Heart left ventricle (tissue), 16 donors: ENCODE measurements around the gene WDR18. TPM values are rescaled to one million over a fixed set of nuclear protein-coding genes. Genes with fewer than 3 reads are reported as not detected.

Source experiments
- ATAC-seq, 4 donors: fragments of 200-7000 bp; cut with Tn5 transposase; one replicate each; pipeline ENCODE4 v1.9.1; 2020 to 2022; ENCODE audit warnings: moderate library complexity in 4 of 4, mild to moderate bottlenecking in 3 of 4, moderate number of reproducible peaks in 1 of 4
- DNase-seq, 5 donors: peaks; one replicate each; pipeline ENCODE4 v3.0.0-alpha.2; 2020
- H3K27ac ChIP-seq, 12 donors: fragments of 200-600 bp; sonication (generic) in 4 of 12; one replicate each; pipeline versions ENCODE4 v1.5.0 to v1.8.0; 2016 to 2022; ENCODE audit warnings: mild to moderate bottlenecking in 2 of 12
- H3K27me3 ChIP-seq, 9 donors: fragments of 200-600 bp; sonication (generic) in 2 of 9; one replicate each; pipeline versions ENCODE4 v1.5.1 to v1.8.0; 2016 to 2022; ENCODE audit warnings: mild to moderate bottlenecking in 3 of 9
- H3K36me3 ChIP-seq, 9 donors: fragments of 200-600 bp; sonication (generic) in 2 of 9; one replicate each; pipeline versions ENCODE4 v1.5.0 to v1.8.0; 2018 to 2022; ENCODE audit warnings: mild to moderate bottlenecking in 2 of 9
- H3K4me1 ChIP-seq, 12 donors: fragments of 200-600 bp; sonication (generic) in 4 of 12; one replicate each; pipeline versions ENCODE4 v1.5.0 to v1.8.0; 2016 to 2022; ENCODE audit warnings: mild to moderate bottlenecking in 3 of 12
- H3K4me3 ChIP-seq, 12 donors: fragments of 200-600 bp; sonication (generic) in 4 of 12; one replicate each; pipeline versions ENCODE4 v1.5.0 to v1.8.0; 2017 to 2022; ENCODE audit warnings: mild to moderate bottlenecking in 9 of 12, moderate library complexity in 4 of 12
- H3K9me3 ChIP-seq, 12 donors: fragments of 200-600 bp; sonication (generic) in 4 of 12; one replicate each; pipeline versions ENCODE4 v1.5.0 to v1.8.0; 2016 to 2022; ENCODE audit warnings: mild to moderate bottlenecking in 1 of 12
- POLR2A ChIP-seq, 2 donors: fragments of 450-650 bp; IDR thresholded peaks; one replicate each; pipeline ENCODE4 v1.6.1; 2017; ENCODE audit warnings: antibody characterized with exemption in 2 of 2, mild to moderate bottlenecking in 2 of 2, moderate library complexity in 2 of 2
- WGBS, 4 donors: extraction: QIAGEN DNeasy Blood & Tissue Kit in 2 of 4; methylation state at CpG; one replicate each; pipeline versions ENCODE4 v1.1.5 to v1.1.7; 2013 to 2018; 5-methylcytosine and 5-hydroxymethylcytosine counted together
- intact Hi-C, 10 donors: fragments of 100-400 bp; cut with DNase I; formaldehyde crosslinking; loops; one replicate each; pipeline versions ENCODE4 v1.11.1 to v1.14.2; 2022
- polyA plus RNA-seq, 2 donors: library from polyadenylated mRNA; stranded (reverse); fragments of 200-250 nt; gene quantifications; one replicate each; pipeline ENCODE4 v1.2.3, GENCODE V29; 2013
- total RNA-seq, 9 donors: library from RNA; depleted of rRNA in 2 of 9; stranded (reverse); fragments of >200 nt in 2 of 9; fragmentation: NEBNext Ultra II Directional in 3 of 9; extraction: Animal tissue kit (Norgen Biotek cat#: 25700) in 3 of 9; gene quantifications; one replicate each; pipeline versions ENCODE4 v1.1.0 to v1.2.4, GENCODE V29; 2016 to 2023
- TF ChIP-seq, protein P1 (sequence below), 12 donors: fragments of 200-600 bp; sonication (generic) in 4 of 12; IDR thresholded peaks; one replicate each; pipeline versions ENCODE4 v1.5.0 to v1.8.0; 2018 to 2022; ENCODE audit warnings: antibody characterized with exemption in 12 of 12, mild to moderate bottlenecking in 5 of 12
- donor health status: ischemic (EF 13 %, LVEDD 7.1; RV severe dilation, severe dysfunction).
- donor health status: healthy with polysubstance abuse.
- donor health status: DM: no; HTN: yes; CAD: no.
- donor health status: DM: no; HTN: no; CAD: no.
- donor health status: ischemic (EF 25% LVEDD 6.9; RV normal size, moderate dysfunction).
- donor health status: ischemic (EF 25% LVEDD 5.7; RV mildly dilated, moderate dysfunction).
- donor health status: healthy.
- donor health status: DM: yes; HTN: yes; CAD: no.
- donor health status: ischemic (EF 35%, LVEDD 5.7; RV mildly dilated, moderate dysfunction).
- donor health status: nonischemic (EF 11% LVEDD 7.7; RV severe dilation, severe dysfunction).
- donor health status: DM: yes; HTN: yes; CAD: no.
- donor health status: PGD.
- donor health status: ischemic (EF 29% LVEDD 5.4; RV normal size, mild dysfunction).
- donor health status: nonischemic (EF 23%, LVEDD 6.1; RV moderate dilation, normal function).

The WDR18 gene
- total and polyA plus RNA-seq, 11 donors: 15.6 to 36.3 (median 19.4) TPM

DNA sequence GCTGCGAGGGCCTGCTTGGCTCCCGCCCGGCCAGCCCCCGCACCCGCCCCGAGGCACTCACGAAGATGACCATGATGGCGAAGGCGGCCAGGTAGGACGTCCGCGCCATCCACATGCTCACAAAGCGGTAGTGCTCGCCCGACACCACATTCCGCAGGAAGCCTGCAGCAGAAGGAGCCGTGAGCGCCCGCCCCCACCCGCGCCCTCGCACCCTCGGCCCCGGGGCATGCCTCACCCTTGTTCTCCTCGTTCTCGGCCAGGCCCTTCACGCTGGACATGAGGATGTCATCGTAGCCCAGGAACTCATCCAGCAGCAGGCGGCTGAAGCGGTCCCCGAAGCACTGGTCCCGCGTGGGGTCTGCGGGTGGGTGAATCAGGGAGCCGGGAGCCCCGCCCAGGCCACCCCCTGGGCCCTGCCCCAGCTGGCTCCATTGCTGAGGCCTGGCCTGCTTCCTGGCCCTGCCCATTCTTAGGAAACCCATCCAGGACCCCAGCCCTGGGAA is 27.7 kb downstream of the WDR18 start:
- TF ChIP-seq, protein P1, sequence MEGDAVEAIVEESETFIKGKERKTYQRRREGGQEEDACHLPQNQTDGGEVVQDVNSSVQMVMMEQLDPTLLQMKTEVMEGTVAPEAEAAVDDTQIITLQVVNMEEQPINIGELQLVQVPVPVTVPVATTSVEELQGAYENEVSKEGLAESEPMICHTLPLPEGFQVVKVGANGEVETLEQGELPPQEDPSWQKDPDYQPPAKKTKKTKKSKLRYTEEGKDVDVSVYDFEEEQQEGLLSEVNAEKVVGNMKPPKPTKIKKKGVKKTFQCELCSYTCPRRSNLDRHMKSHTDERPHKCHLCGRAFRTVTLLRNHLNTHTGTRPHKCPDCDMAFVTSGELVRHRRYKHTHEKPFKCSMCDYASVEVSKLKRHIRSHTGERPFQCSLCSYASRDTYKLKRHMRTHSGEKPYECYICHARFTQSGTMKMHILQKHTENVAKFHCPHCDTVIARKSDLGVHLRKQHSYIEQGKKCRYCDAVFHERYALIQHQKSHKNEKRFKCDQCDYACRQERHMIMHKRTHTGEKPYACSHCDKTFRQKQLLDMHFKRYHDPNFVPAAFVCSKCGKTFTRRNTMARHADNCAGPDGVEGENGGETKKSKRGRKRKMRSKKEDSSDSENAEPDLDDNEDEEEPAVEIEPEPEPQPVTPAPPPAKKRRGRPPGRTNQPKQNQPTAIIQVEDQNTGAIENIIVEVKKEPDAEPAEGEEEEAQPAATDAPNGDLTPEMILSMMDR (IDR thresholded peaks at IDR 0.05): no peak
- no peak for TF ChIP-seq POLR2A (IDR thresholded peaks at IDR 0.05)
- H3K27me3 ChIP-seq: no peaks in the 10 kb centered on the region
- H3K4me3 ChIP-seq: no peak overlapping the region
- intact Hi-C loops: no loop called here
- DNase-seq (peak in 1 of 5 donors; percentile 54), ATAC-seq (no peak)
- no peaks in the 10 kb centered on the region for H3K9me3 ChIP-seq
- H3K36me3 ChIP-seq: peaks cover 0 to 73% (median 50%) of the 10 kb centered on the region in 9 donors
- WGBS, 4 donors: 94 to 97% (median 94%) methylated on average over 26 to 36 of the region's 36 CpGs
- H3K4me1 ChIP-seq: peaks cover 10 to 29% (median 22%) of the 10 kb centered on the region in 12 donors
- H3K27ac ChIP-seq: no peak overlapping the region

DNA sequence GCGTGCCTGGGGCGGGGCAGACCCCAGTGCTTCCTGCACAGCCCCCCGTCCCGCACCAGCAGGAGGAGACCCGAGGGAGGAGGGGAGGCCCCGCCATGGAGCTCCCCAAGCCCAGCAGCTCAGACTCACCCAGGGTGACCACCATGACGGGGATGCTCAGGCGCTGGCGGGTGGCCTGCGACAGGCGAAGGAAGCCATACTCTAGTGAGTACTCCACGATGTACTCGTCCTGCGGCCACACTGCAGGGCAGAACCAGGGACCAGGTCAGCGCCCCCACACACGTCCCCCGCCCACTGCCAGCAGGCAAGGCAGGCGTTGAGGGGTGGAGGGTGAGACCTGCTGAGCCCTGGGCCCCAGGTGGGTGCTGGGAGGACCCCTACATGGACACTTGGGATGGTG is 28.2 kb downstream of the WDR18 start:
- peaks cover 0 to 73% (median 50%) of the 10 kb centered on the region in 9 donors for H3K36me3 ChIP-seq
- intact Hi-C loops: no loop called here
- H3K4me3 ChIP-seq: no peak overlapping the region
- TF ChIP-seq POLR2A (IDR thresholded peaks at IDR 0.05): no peak
- no peak for ATAC-seq
- peak in 1 of 5 donors; percentile 58 for DNase-seq
- peaks cover 12 to 34% (median 27%) of the 10 kb centered on the region in 12 donors for H3K4me1 ChIP-seq
- H3K9me3 ChIP-seq: no peaks in the 10 kb centered on the region
- H3K27me3 ChIP-seq: no peaks in the 10 kb centered on the region
- 91 to 95% (median 94%) methylated on average over 5 to 18 of the region's 18 CpGs for WGBS, 4 donors
- H3K27ac ChIP-seq: no peak overlapping the region

DNA sequence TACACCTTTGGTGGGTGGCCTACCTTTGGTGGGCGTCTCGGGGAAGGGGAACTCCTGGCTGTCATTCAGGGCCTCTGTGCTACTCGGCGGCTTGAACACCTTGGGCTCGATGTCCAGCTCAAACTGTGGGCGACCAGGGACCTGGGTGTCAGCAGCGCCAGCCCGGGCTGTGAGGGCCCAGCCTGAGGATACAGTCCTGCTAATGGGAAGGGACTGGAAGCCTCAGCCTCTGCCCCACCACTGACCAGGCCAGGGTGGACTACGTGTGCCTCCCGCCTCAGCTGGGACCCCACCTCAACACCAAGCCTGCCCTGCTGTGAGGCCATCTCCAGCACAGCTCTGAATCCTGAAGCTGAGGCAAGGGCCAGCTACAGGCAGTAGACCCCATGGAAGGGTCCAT is 29.1 kb downstream of the WDR18 start:
- no peak overlapping the region for H3K27ac ChIP-seq
- no peak overlapping the region for H3K4me3 ChIP-seq
- TF ChIP-seq, protein P1 (IDR thresholded peaks at IDR 0.05): no peak
- TF ChIP-seq POLR2A (IDR thresholded peaks at IDR 0.05): no peak
- H3K9me3 ChIP-seq: no peaks in the 10 kb centered on the region
- 91 to 94% (median 93%) methylated on average over 6 to 10 of the region's 10 CpGs for WGBS, 4 donors
- peaks cover 20 to 43% (median 36%) of the 10 kb centered on the region in 12 donors for H3K4me1 ChIP-seq
- intact Hi-C loops: no loop called here
- peaks cover 0 to 73% (median 50%) of the 10 kb centered on the region in 9 donors for H3K36me3 ChIP-seq
- DNase-seq: no peak
- no peaks in the 10 kb centered on the region for H3K27me3 ChIP-seq
- ATAC-seq: no peak

DNA sequence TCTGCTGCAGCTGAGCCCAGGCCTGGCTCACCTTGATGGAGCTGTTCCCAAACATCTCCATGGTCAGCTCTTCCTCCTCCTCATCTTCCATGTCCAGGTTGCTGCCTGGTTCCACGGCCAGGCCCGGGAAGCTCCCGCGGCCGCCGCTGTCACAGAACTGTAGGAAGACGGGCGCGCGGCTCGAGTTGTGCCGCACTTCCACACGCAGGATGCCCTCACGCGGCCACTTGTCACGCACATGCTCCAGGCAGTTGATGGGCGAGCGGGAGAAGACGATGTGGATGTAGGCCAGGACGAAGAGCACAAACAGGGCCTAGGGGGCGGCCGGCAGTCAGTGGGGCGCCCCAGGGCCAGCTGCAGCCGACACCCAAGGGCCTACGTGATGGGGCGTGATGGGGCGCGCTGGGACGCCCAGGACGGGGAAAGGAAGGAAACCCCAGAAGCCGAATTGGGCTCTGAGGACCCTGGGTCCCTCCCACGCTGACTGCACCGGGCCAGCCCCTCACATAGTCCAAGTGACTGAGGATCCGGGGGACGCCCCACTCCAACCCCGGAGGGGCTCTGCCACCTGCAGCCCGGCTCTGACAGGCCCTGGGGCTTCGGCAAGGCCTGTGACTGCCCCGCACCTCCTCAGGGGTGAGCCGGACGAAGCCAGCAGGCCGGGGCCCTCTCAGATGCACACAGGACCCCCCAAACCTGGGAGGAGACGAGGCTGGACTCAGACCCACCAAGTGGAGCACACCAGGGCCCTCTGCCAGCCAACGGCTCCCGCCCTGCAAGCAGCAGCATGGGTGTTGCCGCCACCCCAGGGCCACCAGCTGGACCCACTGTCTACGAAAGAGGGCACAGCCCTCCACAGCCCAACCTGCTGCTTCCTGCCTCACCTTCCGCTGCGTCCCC is 30.3 kb downstream of the WDR18 start:
- Histone ChIP-seq H3K4me3 (no peak overlapping the region), H3K9me3 (no peaks in the 10 kb centered on the region), H3K27ac (no peak overlapping the region), H3K36me3 (peaks cover 0 to 62% (median 48%) of the 10 kb centered on the region in 9 donors), H3K27me3 (no peaks in the 10 kb centered on the region), H3K4me1 (peaks cover 25 to 55% (median 47%) of the 10 kb centered on the region in 12 donors)
- DNase-seq (no peak), ATAC-seq (no peak)
- TF ChIP-seq, protein P1 (IDR thresholded peaks at IDR 0.05): no peak
- TF ChIP-seq POLR2A (IDR thresholded peaks at IDR 0.05): no peak
- intact Hi-C loops: no loop called here
- WGBS, 4 donors: 91 to 97% (median 92%) methylated on average over 34 to 49 of the region's 49 CpGs
